ENCODE data around the gene BABAM2.

Gene BABAM2

DNA sequence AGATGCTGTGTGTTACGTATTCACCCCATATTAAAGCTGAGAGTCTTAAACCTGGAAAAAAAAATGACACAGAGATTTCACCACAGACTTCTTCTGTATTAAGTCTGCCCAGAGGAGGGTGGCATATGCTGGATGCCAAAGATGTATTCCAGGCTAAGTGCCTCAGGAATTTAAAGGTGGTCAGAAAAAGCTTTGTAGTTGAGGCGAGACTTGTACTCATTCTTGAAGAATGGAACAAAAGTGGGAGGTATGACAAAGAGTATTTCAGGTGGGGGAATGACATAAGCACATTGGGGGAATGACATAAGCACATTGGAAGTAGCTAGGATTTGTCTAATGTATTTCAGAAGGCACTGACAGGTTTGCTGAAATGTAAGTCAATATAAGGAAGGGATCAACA lies 98.6 kb downstream of the BABAM2 start:
- no peak for TF ChIP-seq CTCF (IDR thresholded peaks at IDR 0.05; ENCODE audit: low read depth, low read length)

GRCh38 chr2:27990030-27990590 lies 99.6 kb downstream of the BABAM2 start:
- DNase-seq (ENCODE audit: low read depth in 2 of 2): no peak
- TF ChIP-seq CTCF (IDR thresholded peaks at IDR 0.05; ENCODE audit: low read depth, low read length): no peak
- H3K4me3 ChIP-seq (replicated peaks in 1 of 2; ENCODE audit: low read depth in 2 of 2, low read length in 2 of 2): no peak overlapping the region

More for the DNA sequence above, 98.6 kb downstream of the BABAM2 start:
- DNase-seq (ENCODE audit: low read depth in 2 of 2): peak in 1 of 2 donors; percentile 37
- H3K4me3 ChIP-seq (replicated peaks in 1 of 2; ENCODE audit: low read depth in 2 of 2, low read length in 2 of 2): no peak overlapping the region

GRCh38 chr2:27991146-27991545 lies 100.6 kb downstream of the BABAM2 start:
- no peak for DNase-seq (ENCODE audit: low read depth in 2 of 2)
- H3K4me3 ChIP-seq (replicated peaks in 1 of 2; ENCODE audit: low read depth in 2 of 2, low read length in 2 of 2): no peak overlapping the region
- no peak for TF ChIP-seq CTCF (IDR thresholded peaks at IDR 0.05; ENCODE audit: low read depth, low read length)

DNA sequence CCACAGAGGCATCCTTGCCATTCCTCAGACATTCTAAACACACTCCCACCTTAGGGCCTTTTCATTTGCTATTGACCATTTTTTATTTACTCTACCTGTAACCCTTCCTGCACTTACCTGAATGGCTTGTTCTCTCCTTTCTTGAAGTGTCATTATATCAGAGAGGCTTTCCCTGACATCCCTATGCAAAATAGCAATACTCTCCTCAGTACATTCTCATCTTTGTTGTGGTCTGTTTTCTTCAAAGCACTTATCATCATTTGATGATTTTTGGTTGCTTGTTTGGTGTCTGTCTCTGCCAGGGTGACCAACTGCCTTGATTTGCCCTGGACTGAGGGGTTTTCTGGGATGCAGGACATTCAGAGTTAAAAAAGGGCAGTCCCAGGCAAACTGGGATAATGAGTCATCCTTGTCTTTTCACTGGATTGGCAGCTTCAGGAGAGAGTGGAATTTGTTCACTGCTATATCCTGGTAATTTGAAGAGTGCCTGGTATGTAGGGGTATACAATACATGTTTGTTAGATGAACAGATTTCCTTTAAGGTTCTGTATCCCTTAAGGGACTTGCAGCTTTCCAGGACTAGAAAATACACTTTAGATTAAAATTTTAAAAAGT lies 102.4 kb downstream of the BABAM2 start:
- TF ChIP-seq CTCF (IDR thresholded peaks at IDR 0.05; ENCODE audit: low read depth, low read length): no peak

GRCh38 chr2:27993402-27993787 lies 102.9 kb downstream of the BABAM2 start:
- no peak for TF ChIP-seq CTCF (IDR thresholded peaks at IDR 0.05; ENCODE audit: low read depth, low read length)
- H3K4me3 ChIP-seq (replicated peaks in 1 of 2; ENCODE audit: low read depth in 2 of 2, low read length in 2 of 2): no peak overlapping the region
- peak; percentile 36 to 41 for DNase-seq (ENCODE audit: low read depth in 2 of 2)

More for the DNA sequence above, 102.4 kb downstream of the BABAM2 start:
- H3K4me3 ChIP-seq (replicated peaks in 1 of 2; ENCODE audit: low read depth in 2 of 2, low read length in 2 of 2): no peak overlapping the region
- peak; percentile 59 to 65 for DNase-seq (ENCODE audit: low read depth in 2 of 2)

GRCh38 chr2:27993950-27994728 lies 103.6 kb downstream of the BABAM2 start:
- H3K4me3 ChIP-seq (replicated peaks in 1 of 2; ENCODE audit: low read depth in 2 of 2, low read length in 2 of 2): no peak overlapping the region
- TF ChIP-seq CTCF (IDR thresholded peaks at IDR 0.05; ENCODE audit: low read depth, low read length): no peak
- DNase-seq (ENCODE audit: low read depth in 2 of 2): no peak

Measured in cardiac fibroblast (primary cell).